HuH-7 (cell line): ENCODE results near the gene MED4.
"Not testable (repeated sequence)": the region's sequence is repeated elsewhere in the genome, so short reads cannot be mapped to it uniquely, and the experiment has no call there.

ENCODE experiments used
- DNase-seq: peaks from one replicate; pipeline ENCODE4 v3.0.0; 2011; ENCODE audit warnings: low spot score

The MED4 gene

GRCh38 chr13:48094404-48094780 is 512 bp downstream of the MED4 start:
- DNase-seq = no peak

GRCh38 chr13:48093588-48093987 is 1.3 kb downstream of the MED4 start:
- no peak for DNase-seq

GRCh38 chr13:48086272-48086671 is 8.6 kb downstream of the MED4 start:
- DNase-seq = no peak

- DNase-seq = no peak
These were observed 13.2 kb downstream of the MED4 start for GRCh38 chr13:48081739-48082138.

GRCh38 chr13:48078251-48078656 is 16.6 kb downstream of the MED4 start:
- peak; percentile 18 for DNase-seq

- no peak for DNase-seq
These were observed 20.9 kb downstream of the MED4 start for GRCh38 chr13:48074006-48074405.

GRCh38 chr13:48072787-48073186 is 22.1 kb downstream of the MED4 start:
- no peak for DNase-seq

- no peak for DNase-seq
These were observed 22.6 kb downstream of the MED4 start for GRCh38 chr13:48072304-48072703.

GRCh38 chr13:48070942-48071341 is 24.0 kb downstream of the MED4 start:
- DNase-seq = no peak

GRCh38 chr13:48069573-48069972 is 25.3 kb downstream of the MED4 start:
- no peak for DNase-seq

- DNase-seq = no peak
These were observed 26.0 kb downstream of the MED4 start for GRCh38 chr13:48068952-48069351.

- no peak for DNase-seq
These were observed 26.9 kb downstream of the MED4 start for GRCh38 chr13:48068036-48068435.

GRCh38 chr13:48066310-48066989 is 28.5 kb downstream of the MED4 start:
- DNase-seq = no peak

- DNase-seq = not testable (repeated sequence)
These were observed 35.0 kb downstream of the MED4 start for GRCh38 chr13:48059951-48060350.

- DNase-seq = not testable (repeated sequence)
These were observed 36.4 kb downstream of the MED4 start for GRCh38 chr13:48058536-48058935.

- no peak for DNase-seq
These were observed 39.2 kb downstream of the MED4 start for GRCh38 chr13:48055712-48056111.

- no peak for DNase-seq
These were observed 40.3 kb downstream of the MED4 start for GRCh38 chr13:48054601-48055000.

- no peak for DNase-seq
These were observed 44.4 kb downstream of the MED4 start for GRCh38 chr13:48050550-48050949.

GRCh38 chr13:48043789-48044503 is 51.0 kb downstream of the MED4 start:
- DNase-seq = no peak

GRCh38 chr13:48042894-48043293 is 52.0 kb downstream of the MED4 start:
- no peak for DNase-seq

GRCh38 chr13:48040896-48041295 is 54.0 kb downstream of the MED4 start:
- DNase-seq = no peak

- DNase-seq = no peak
These were observed 54.9 kb downstream of the MED4 start for GRCh38 chr13:48040049-48040448.

GRCh38 chr13:48038761-48039160 is 56.1 kb downstream of the MED4 start:
- DNase-seq = no peak
